Endothelial cell of umbilical vein (primary cell): ENCODE measurements around the gene SNORC. TPM values are rescaled to one million over a fixed set of nuclear protein-coding genes. Genes with fewer than 3 reads are reported as not detected.

ENCODE experiments used
- BruUV-seq: library from RNA; stranded (reverse); fragments of 400-500 nt; replicated peaks from 2 replicates; lab custom pipeline; 2021; lab: Mats Ljungman, UMichigan
- CTCF ChIA-PET: fragments of 300-600, 350-600 bp; sonication (Branson Sonifier 250); formaldehyde crosslinking; loops from one replicate; lab custom pipeline; 2021; ENCODE audit warnings: antibody characterized with exemption, inconsistent platforms; lab: Charles Lee
- POLR2A ChIA-PET: fragments of 300-600, 350-600 bp; sonication (Branson Sonifier 250); formaldehyde crosslinking; loops from one replicate; lab custom pipeline; 2021; ENCODE audit warnings: antibody characterized with exemption, inconsistent platforms; lab: Charles Lee
- DNase-seq: peaks from one replicate; pipeline ENCODE4 v3.0.0-alpha.2; 2011; ENCODE audit warnings: low read depth, low spot score
- FAIRE-seq: peaks from 2 replicates; lab custom pipeline; 2011; peaks lifted over from hg19 to GRCh38; lab: Jason Lieb, UNC
- H2AFZ ChIP-seq: 2 replicates; pipeline ENCODE4 v1.6.0; 2012; ENCODE audit warnings: low read depth, low read length, control low read depth, inconsistent platforms
- H3K27ac ChIP-seq: 2 replicates; pipeline ENCODE4 v1.5.1; 2011; ENCODE audit warnings: low read depth, mild to moderate bottlenecking, control low read depth, low read length, moderate library complexity; ENCODE audit not compliant: insufficient read depth
- H3K27me3 ChIP-seq, 2 experiments: 2 replicates each; pipeline versions ENCODE4 v1.6.0 to v1.6.1; 2011; ENCODE audit warnings: low read length in 2 of 2, mixed read lengths in 1 of 2; ENCODE audit not compliant: control insufficient read depth in 2 of 2, insufficient read depth in 2 of 2
- H3K36me3 ChIP-seq, 2 experiments: 2 replicates in 1 of 2; 3 replicates in 1 of 2; pipeline ENCODE4 v1.5.1; 2011; ENCODE audit warnings: low read length in 2 of 2, mild to moderate bottlenecking in 1 of 2, moderate library complexity in 1 of 2; ENCODE audit not compliant: control insufficient read depth in 2 of 2, insufficient read depth in 2 of 2; ENCODE audit errors: extremely low read depth in 1 of 2
- H3K4me1 ChIP-seq: 3 replicates; pipeline ENCODE4 v1.5.1; 2011; ENCODE audit warnings: mild to moderate bottlenecking, low read length; ENCODE audit not compliant: control insufficient read depth, insufficient read depth; ENCODE audit errors: extremely low read depth
- H3K4me2 ChIP-seq: 2 replicates; pipeline ENCODE4 v1.6.1; 2011; ENCODE audit warnings: low read length, control low read depth, mixed read lengths; ENCODE audit not compliant: insufficient read depth
- H3K4me3 ChIP-seq, 3 experiments: fragments of 200-600 bp in 1 of 3; sonication (generic), shearing (Covaris generic) in 1 of 3; replicated peaks in 1 of 3; 2 replicates each; pipeline ENCODE4 v1.5.1; 2011 to 2016; ENCODE audit warnings: control low read depth in 3 of 3, low read length in 3 of 3, mild to moderate bottlenecking in 2 of 3, inconsistent platforms in 1 of 3, low read depth in 1 of 3, moderate library complexity in 1 of 3; ENCODE audit not compliant: insufficient read depth in 1 of 3
- H3K79me2 ChIP-seq: 2 replicates; pipeline ENCODE4 v1.6.0; 2012; ENCODE audit warnings: low read length, inconsistent platforms; ENCODE audit not compliant: control insufficient read depth, insufficient read depth
- H3K9ac ChIP-seq: replicated peaks from 2 replicates; pipeline ENCODE3; 2011; ENCODE audit warnings: low read length, control low read depth; ENCODE audit not compliant: insufficient read depth; ENCODE audit errors: extremely low read depth
- H3K9me1 ChIP-seq: replicated peaks from 3 replicates; pipeline ENCODE4 v1.6.0; 2011; ENCODE audit warnings: mild to moderate bottlenecking, low read length; ENCODE audit not compliant: control insufficient read depth, insufficient read depth; ENCODE audit errors: extremely low read depth
- H3K9me3 ChIP-seq: replicated peaks from 2 replicates; pipeline ENCODE4 v1.5.1; 2012; ENCODE audit warnings: low read length, inconsistent platforms; ENCODE audit not compliant: control insufficient read depth, insufficient read depth
- H4K20me1 ChIP-seq: replicated peaks from 2 replicates; pipeline ENCODE3; 2011; ENCODE audit warnings: mild to moderate bottlenecking, low read length; ENCODE audit not compliant: control insufficient read depth, insufficient read depth; ENCODE audit errors: extremely low read depth
- CTCF ChIP-seq, 2 donors: IDR thresholded peaks; 1 replicate in 1 of 2; 2 replicates in 1 of 2; pipeline ENCODE4 v1.5.1; 2011; ENCODE audit warnings: low read length in 2 of 2, mild to moderate bottlenecking in 2 of 2, moderate library complexity in 2 of 2, control low read depth in 1 of 2, inconsistent platforms in 1 of 2, low read depth in 1 of 2; ENCODE audit not compliant: insufficient read depth in 1 of 2; ENCODE audit errors: extremely low read depth in 1 of 2
- EZH2 ChIP-seq: IDR thresholded peaks from 2 replicates; pipeline ENCODE4 v1.6.1; 2012; ENCODE audit warnings: borderline replicate concordance, low read depth, mild to moderate bottlenecking, moderate library complexity, low read length, inconsistent platforms; ENCODE audit not compliant: severe bottlenecking
- FOS ChIP-seq: IDR thresholded peaks from 2 replicates; pipeline ENCODE4 v1.6.1; 2011; ENCODE audit warnings: mild to moderate bottlenecking, low read length, moderate library complexity, borderline replicate concordance; ENCODE audit not compliant: insufficient read depth
- JUN ChIP-seq: IDR thresholded peaks from 2 replicates; pipeline ENCODE4 v1.6.1; 2011; ENCODE audit warnings: borderline replicate concordance, low read depth; ENCODE audit not compliant: insufficient read length, insufficient read depth
- MAX ChIP-seq: IDR thresholded peaks from 2 replicates; pipeline ENCODE4 v1.6.1; 2011; ENCODE audit not compliant: insufficient read depth, insufficient read length
- MYC ChIP-seq: IDR thresholded peaks from one replicate; pipeline ENCODE4 v1.6.1; 2011; ENCODE audit warnings: mild to moderate bottlenecking, low read depth, low read length
- POLR2A ChIP-seq: IDR thresholded peaks from 2 replicates; pipeline ENCODE4 v1.6.1; 2012; ENCODE audit warnings: low read depth, mild to moderate bottlenecking, control low read depth, low read length
- dilution Hi-C: fragments of 300-500 bp; cut with MboI; formaldehyde crosslinking; loops from one replicate; pipeline ENCODE4 v1.15.0; 2019; ENCODE audit warnings: low sequenced_read_pairs; ENCODE audit not compliant: extremely low pct_ligation_motif_present
- intact Hi-C: fragments of 100-400 bp; cut with micrococcal nuclease; formaldehyde crosslinking; loops from one replicate; pipeline ENCODE4 v1.10.0; 2022
- polyA plus RNA-seq, 4 experiments: library from polyadenylated mRNA; depleted of rRNA in 3 of 4; stranded (reverse) in 3 of 4; unstranded in 1 of 4; fragments of >200 nt; gene quantifications; 2 replicates each; pipeline versions ENCODE4 v1.2.1 to v1.2.3, GENCODE V29; 2011 to 2012; ENCODE audit warnings: missing spikeins in 1 of 4
- total RNA-seq: library from RNA; stranded (reverse); gene quantifications from 2 replicates; pipeline ENCODE4 v1.2.3, GENCODE V29; 2021

SNORC gene
- total and polyA plus RNA-seq, 2 donors (not counting 3 experiments of a cell fraction or from before 2014, with no cell fraction given): 1.4 to 4.0 TPM

GRCh38 chr2:232870766-232871371, 805 bp downstream of the SNORC start:
- dilution Hi-C loops: no loop called here
- Histone ChIP-seq H3K79me2 (no peaks in the 10 kb centered on the region), H4K20me1 (no peaks in the 10 kb centered on the region), H3K4me3 (no peak overlapping the region), H3K27me3 (no peaks in the 10 kb centered on the region), H3K36me3 (no peaks in the 10 kb centered on the region), H3K4me2 (no peak overlapping the region), H2AFZ (no peak overlapping the region), H3K4me1 (no peaks in the 10 kb centered on the region), H3K9ac (no peak overlapping the region), H3K27ac (no peak overlapping the region), H3K9me1 (no peaks in the 10 kb centered on the region), H3K9me3 (no peaks in the 10 kb centered on the region)
- ChIA-PET POLR2A (no interaction called here), CTCF (no interaction called here)
- intact Hi-C loops: no loop called here
- DNase-seq (no peak), FAIRE-seq (no peak)
- BruUV-seq: no TSS peak
- TF ChIP-seq EZH2: no peak
- no peak for TF ChIP-seq MYC

- Histone ChIP-seq H3K27ac (no peak overlapping the region), H3K4me2 (no peak overlapping the region), H3K4me3 (no peak overlapping the region), H3K9me1 (no peaks in the 10 kb centered on the region), H3K4me1 (no peaks in the 10 kb centered on the region), H3K79me2 (no peaks in the 10 kb centered on the region), H3K27me3 (no peaks in the 10 kb centered on the region), H4K20me1 (no peaks in the 10 kb centered on the region), H3K36me3 (no peaks in the 10 kb centered on the region), H3K9me3 (no peaks in the 10 kb centered on the region), H2AFZ (no peak overlapping the region), H3K9ac (no peak overlapping the region)
- POLR2A ChIA-PET: no interaction called here
- CTCF ChIA-PET: no interaction called here
- TF ChIP-seq MYC (no peak), FOS (no peak), EZH2 (no peak), MAX (no peak), CTCF (IDR thresholded peaks at IDR 0.05; ENCODE audit: extremely low read depth in 1 of 2, insufficient read depth in 1 of 2, low read depth in 1 of 2, low read length in 2 of 2) (no peak), JUN (no peak), POLR2A (no peak)
- intact Hi-C loops: no loop called here
- FAIRE-seq (no peak), DNase-seq (no peak)
- no TSS peak for BruUV-seq
- dilution Hi-C loops: no loop called here
Measured at GRCh38 chr2:232871418-232871834, 1.4 kb downstream of the SNORC start.
